Activated T-cell treated with anti-CD3 and anti-CD28 coated beads, Interleukin-2, amount 50 U/mL, for 72 hours (primary cell): ENCODE measurements around the gene NRG2. TPM values are rescaled to one million over a fixed set of nuclear protein-coding genes. Genes with fewer than 3 reads are reported as not detected.

Experiments used
- ATAC-seq, 2 donors: fragments of 150-1000 bp; cut with Tn5 transposase; replicated peaks in 1 of 2; 2 replicates each; pipeline ENCODE4 v1.10.0; 2021; ENCODE audit warnings: moderate library complexity in 2 of 2, mild to moderate bottlenecking in 1 of 2
- DNase-seq, 2 donors: peaks; one replicate each; pipeline ENCODE4 v3.0.0; 2021 to 2022; ENCODE audit warnings: mixed read lengths in 1 of 2
- H3K27ac Mint-ChIP-seq: one replicate; pipeline ENCODE4 v1.8.0; 2022; ENCODE audit warnings: mild to moderate bottlenecking, moderate library complexity, mixed read lengths
- H3K27me3 Mint-ChIP-seq: one replicate; pipeline ENCODE4 v1.8.0; 2022; ENCODE audit warnings: low read depth, mixed read lengths
- H3K36me3 Mint-ChIP-seq, 2 donors: one replicate each; pipeline ENCODE4 v1.8.0; 2022; ENCODE audit warnings: mixed read lengths in 2 of 2, mild to moderate bottlenecking in 1 of 2; ENCODE audit not compliant: insufficient read depth in 2 of 2
- H3K4me1 Mint-ChIP-seq: one replicate; pipeline ENCODE4 v1.8.0; 2022; ENCODE audit warnings: low read depth, mixed read lengths
- H3K4me3 Mint-ChIP-seq, 2 donors: one replicate each; pipeline ENCODE4 v1.8.0; 2022; ENCODE audit warnings: mild to moderate bottlenecking in 2 of 2, mixed read lengths in 2 of 2, moderate library complexity in 2 of 2
- H3K9me3 Mint-ChIP-seq, 2 donors: one replicate each; pipeline ENCODE4 v1.8.0; 2022; ENCODE audit warnings: mixed read lengths in 2 of 2
- total RNA-seq, 2 donors: library from RNA; stranded (reverse); gene quantifications; one replicate each; pipeline ENCODE4 v1.2.3, GENCODE V29; 2022

The NRG2 gene
- total RNA-seq, 2 donors from 2014 or later: 0.07 to 0.23 TPM

DNA sequence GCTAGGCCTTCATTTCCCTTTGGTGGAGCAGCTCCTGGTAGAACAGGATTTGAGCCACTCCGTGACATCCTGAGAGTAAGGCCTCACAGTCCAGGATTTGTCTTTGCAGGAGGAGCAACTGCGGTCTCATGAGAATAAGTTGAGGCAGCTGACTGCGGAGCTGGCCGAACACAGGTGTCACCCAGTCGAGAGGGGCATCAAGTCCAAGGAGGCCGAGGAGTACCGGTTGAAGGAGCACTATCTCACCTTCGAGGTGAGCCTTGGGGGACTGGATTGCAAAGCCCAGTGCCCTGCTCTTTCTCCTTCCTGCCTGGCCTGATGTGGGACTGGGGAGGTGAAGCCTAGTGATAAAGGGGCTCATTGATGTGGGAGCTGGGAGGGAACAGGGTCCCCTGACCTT, 203.2 kb downstream of the NRG2 start:
- Mint-ChIP-seq H3K4me3 (no peak overlapping the region), H3K36me3 (no peaks in the 10 kb centered on the region), H3K9me3 (no peaks in the 10 kb centered on the region), H3K4me1 (peaks cover 4% of the 10 kb centered on the region), H3K27ac (no peak overlapping the region), H3K27me3 (peaks cover 29% of the 10 kb centered on the region)
- no peak for DNase-seq
- no peak for ATAC-seq

DNA sequence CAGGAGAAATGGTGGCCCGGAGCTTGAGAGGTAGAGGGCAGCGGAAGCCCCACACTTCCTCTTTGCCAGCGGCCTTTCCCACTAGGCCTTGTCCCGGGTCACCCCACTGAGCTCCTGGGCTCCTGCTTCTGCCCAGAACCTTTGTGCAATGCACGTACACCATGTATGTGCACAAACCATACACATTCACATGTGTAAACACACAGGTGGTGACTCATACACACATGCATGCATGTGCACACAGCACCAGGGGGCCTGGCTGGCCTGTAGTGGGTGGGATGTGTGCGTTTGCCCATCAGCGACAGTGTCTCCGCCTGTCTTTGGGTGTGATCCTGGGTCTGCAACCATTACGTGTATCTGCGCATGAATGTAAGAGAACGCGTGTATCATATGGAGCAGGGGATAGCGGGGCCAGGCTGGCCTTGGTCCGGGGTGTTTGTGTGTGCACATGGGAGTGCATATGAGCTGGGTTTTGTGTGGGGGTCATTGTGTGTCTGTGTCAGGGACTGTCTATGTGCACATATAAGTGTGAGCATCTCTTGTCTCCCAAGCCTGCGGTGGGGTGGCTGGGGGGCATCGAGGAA, 203.8 kb downstream of the NRG2 start:
- DNase-seq (no peak), ATAC-seq (no peak)
- Mint-ChIP-seq H3K36me3 (no peaks in the 10 kb centered on the region), H3K9me3 (no peaks in the 10 kb centered on the region), H3K4me1 (peaks cover under 1% of the 10 kb centered on the region), H3K27ac (no peak overlapping the region), H3K27me3 (peaks cover 27% of the 10 kb centered on the region), H3K4me3 (no peak overlapping the region)

DNA sequence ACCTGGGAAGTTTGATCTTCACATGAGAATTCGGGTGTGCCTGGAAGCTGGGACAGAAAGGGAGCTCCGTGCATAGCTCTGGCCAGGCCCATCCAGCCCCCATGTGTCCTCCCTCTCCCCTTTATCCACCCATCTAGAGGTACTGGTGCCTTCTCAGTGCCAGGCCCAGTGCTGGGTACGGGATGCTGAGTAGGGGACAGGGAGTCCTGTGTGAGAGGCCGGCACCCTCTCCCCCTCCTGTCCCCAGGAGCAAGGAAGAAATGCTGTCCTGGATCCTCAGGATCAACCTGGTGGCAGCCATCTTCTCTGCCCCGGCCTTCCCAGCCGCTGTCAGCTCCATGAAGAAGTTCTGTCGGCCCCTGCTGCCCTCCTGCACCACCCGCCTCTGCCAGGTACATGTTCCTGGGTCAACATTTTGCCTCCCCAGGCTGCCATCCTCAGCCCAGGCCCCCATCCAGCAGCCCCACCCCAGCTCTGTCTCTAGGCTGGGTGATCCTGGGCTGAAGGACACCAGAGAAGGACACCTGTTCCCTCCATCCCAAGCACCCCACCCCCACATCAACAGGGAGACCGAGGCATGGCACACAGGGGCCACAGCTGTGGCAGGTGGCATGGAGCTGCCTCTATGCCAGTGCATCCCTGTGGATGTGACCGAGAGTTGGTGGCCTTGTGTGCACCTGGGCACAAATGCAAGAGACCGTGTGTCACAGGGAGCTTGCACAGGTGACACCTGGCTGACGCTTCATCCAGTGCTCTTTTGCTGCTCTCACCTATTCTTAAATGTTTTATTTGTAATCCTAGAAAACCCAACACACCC, 204.5 kb downstream of the NRG2 start:
- no peak for DNase-seq
- no peak overlapping the region for H3K4me3 Mint-ChIP-seq
- no peak overlapping the region for H3K27ac Mint-ChIP-seq
- no peaks in the 10 kb centered on the region for H3K4me1 Mint-ChIP-seq
- H3K36me3 Mint-ChIP-seq: no peaks in the 10 kb centered on the region
- H3K27me3 Mint-ChIP-seq: peaks cover 25% of the 10 kb centered on the region
- ATAC-seq: no peak
- no peaks in the 10 kb centered on the region for H3K9me3 Mint-ChIP-seq

DNA sequence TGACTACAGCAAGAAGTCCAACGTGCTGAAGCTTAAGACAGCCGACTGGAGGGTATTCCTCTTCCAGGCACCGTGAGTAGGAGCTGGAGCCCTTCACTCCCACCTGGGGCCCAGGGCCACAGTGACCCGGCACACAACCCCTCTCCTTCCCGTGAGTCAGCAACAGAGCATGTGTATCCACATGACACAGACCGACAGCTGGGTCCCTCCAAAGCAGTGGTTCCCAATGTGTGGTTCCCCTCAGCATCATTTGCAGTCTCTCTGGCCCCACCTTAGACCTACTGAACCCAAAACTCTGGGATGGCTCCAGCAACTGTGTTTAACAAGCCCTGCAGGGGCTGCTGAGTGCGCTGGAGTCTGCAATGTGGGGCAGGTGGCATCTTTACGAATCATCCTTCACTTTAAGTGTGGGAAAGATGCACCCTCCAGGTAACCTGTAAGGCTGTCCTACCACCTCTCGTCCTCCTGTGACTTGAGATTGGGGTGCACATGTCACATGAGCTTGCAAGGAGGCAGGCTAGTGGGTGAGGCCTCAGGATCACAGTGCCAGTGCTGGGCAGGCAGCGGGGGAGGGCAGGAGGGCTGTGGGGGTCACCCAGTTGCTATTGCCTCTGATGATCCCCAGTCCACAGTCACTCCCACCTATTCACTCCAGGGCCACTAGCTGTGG, 205.3 kb downstream of the NRG2 start:
- Mint-ChIP-seq H3K9me3 (no peaks in the 10 kb centered on the region), H3K4me1 (no peaks in the 10 kb centered on the region), H3K27ac (no peak overlapping the region), H3K4me3 (no peak overlapping the region), H3K36me3 (no peaks in the 10 kb centered on the region), H3K27me3 (peaks cover 23% of the 10 kb centered on the region)
- no peak for ATAC-seq
- DNase-seq: no peak

DNA sequence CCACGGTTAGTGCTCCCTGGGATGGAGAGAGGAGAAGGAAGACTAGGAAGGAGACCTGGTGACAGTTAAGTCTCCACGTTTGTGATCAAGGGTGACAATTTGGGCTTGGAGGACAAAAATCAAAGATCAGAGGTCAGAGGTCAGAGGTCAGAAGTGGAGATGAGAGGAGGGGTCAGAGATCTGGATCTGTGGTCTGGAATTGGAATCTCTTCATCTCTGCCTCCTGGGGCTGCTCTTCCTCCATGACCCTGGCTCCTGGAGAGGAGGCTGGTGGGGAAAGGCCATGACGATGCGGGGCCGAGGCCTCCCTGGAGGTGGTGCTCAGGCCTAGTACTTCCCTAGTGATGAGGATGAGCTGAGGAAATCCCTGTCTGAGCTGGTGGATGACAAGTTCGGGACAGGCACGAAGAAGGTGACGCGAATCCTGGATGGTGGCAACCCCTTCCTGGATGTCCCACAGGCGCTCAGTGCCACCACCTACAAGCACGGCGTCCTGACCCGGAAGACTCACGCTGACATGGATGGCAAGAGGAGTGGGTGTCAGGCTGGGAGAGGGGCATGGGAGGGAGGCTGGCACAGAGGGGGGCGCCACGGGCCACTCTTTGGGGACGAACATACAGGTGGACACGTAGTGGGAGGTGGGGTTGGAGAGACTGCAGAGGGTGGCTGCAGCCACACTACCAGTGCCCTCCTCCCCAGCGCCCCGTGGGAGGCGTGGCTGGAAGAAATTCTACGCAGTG, 206.5 kb downstream of the NRG2 start:
- Mint-ChIP-seq H3K9me3 (no peaks in the 10 kb centered on the region), H3K36me3 (no peaks in the 10 kb centered on the region), H3K27me3 (peaks cover 30% of the 10 kb centered on the region), H3K4me3 (no peak overlapping the region), H3K4me1 (no peaks in the 10 kb centered on the region), H3K27ac (no peak overlapping the region)
- no peak for DNase-seq
- ATAC-seq: no peak

DNA sequence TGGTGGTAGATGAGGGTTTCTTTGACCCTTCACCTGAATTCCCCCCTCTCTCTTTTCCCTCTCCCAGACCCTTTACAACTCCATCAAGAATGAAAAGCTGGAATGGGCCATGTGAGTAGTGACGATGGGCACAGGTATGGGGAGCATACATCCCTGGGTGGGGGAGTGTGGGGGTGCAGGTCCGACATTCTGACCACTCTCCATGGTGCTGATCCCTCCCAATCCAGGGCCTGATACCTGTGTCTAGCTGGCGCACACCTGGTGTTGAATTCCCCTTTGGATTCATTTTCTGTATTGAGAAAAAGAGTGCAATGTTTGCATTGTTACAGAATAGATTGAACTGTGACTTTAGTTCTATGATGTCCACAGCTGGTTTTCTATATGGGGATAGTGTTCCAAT, 207.4 kb downstream of the NRG2 start:
- DNase-seq (no peak), ATAC-seq (no peak)
- H3K27ac Mint-ChIP-seq: no peak overlapping the region
- H3K9me3 Mint-ChIP-seq: no peaks in the 10 kb centered on the region
- H3K4me1 Mint-ChIP-seq: no peaks in the 10 kb centered on the region
- no peaks in the 10 kb centered on the region for H3K36me3 Mint-ChIP-seq
- peaks cover 40% of the 10 kb centered on the region for H3K27me3 Mint-ChIP-seq
- H3K4me3 Mint-ChIP-seq: no peak overlapping the region

DNA sequence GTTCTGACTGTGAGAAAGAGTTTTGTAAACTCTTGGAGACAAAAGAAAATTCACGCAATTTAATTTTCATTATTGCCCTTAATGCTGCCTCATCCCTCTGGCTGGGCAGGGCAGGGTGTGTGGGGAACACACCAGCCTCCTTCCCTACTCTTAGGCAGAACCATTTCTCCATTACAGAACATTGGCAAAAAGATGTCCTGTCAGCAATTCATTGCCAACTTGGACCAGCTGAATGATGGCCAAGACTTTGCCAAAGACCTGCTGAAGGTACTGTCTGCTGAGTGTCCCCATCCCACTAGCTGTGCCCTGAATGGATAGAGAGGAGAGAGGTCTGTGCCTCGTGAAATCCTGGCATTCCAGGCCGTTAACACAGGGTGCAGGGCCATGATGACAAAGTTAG, 209.6 kb downstream of the NRG2 start:
- Mint-ChIP-seq H3K27me3 (peaks cover 41% of the 10 kb centered on the region), H3K36me3 (no peaks in the 10 kb centered on the region), H3K9me3 (no peaks in the 10 kb centered on the region), H3K4me3 (no peak overlapping the region), H3K4me1 (no peaks in the 10 kb centered on the region), H3K27ac (no peak overlapping the region)
- ATAC-seq (no peak), DNase-seq (no peak)

DNA sequence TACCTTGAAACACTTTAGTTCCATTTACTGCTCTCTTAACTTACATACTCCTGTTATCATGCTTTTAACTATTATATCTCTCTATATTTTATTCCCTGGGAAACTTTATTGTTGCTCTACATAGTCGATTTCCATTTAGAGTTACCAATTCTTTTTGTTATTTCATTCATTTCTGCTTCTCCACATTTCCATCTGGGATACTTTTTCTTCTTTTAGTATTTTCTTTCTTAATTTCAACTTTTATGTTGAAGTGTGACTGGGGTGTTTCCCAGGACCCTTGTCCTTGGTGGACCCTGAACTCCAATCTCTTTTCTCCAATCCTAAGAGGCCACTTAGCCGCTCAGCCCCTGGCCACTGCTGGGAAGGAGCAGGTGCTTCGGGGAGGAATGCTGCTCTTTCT, 211.5 kb downstream of the NRG2 start:
- Mint-ChIP-seq H3K27me3 (peaks cover 41% of the 10 kb centered on the region), H3K9me3 (no peaks in the 10 kb centered on the region), H3K36me3 (no peaks in the 10 kb centered on the region), H3K4me3 (no peak overlapping the region), H3K27ac (peak overlapping the region; percentile 27), H3K4me1 (no peaks in the 10 kb centered on the region)
- DNase-seq (no peak), ATAC-seq (no peak)

DNA sequence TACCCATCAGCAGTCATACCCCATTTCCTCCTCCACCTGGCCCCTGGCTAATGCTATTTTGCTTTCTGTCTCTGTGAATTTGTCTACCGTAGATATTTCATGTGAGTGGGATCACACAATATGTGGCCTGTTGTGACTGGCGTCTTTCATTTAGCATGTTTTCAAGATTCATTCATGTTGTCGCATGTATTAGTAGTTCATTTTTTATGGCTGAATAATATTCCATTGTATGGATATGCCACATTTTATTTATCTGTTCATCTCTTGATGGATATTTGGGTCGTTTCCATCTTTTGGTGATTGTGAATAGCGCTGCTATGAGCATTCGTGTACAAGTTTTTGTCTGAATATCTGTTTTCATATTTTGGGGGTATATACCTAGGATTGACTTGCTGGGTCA, 213.6 kb downstream of the NRG2 start:
- DNase-seq (no peak), ATAC-seq (no peak)
- Mint-ChIP-seq H3K36me3 (no peaks in the 10 kb centered on the region), H3K27me3 (peaks cover 27% of the 10 kb centered on the region), H3K4me1 (no peaks in the 10 kb centered on the region), H3K9me3 (no peaks in the 10 kb centered on the region), H3K4me3 (no peak overlapping the region), H3K27ac (no peak overlapping the region)

DNA sequence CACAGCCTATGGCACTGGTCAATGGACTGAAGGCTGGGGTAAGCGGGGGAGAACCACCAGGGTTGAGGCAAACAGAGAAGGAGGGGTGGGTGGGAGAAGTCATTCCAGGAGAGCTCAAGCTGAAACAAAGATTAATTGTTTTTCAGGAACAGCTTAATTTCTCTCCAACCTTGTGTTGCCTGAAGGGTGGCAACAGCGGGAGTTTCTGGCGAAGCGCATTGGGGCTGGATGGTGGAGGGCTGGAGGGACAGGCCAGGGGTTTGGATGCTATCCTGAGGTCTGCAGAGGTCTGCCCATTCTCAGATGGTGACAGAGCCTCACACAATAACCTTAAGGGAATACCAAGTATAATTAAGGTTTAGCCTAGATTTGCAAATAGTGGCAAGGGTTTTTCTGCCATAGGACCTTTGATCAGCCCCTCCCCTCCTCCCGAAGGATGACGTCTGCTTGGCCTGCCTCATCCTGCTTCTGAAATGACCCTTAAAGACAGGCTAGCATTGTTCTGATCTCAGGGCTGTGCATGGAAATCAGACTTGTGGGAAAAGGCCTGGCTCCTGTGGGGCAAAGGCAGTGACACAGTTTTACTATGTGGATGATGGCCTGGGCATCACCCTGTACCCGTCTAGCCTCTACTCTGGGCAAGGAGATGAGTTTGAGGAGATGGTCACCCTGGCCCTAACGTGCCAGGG, 214.7 kb downstream of the NRG2 start:
- H3K4me3 Mint-ChIP-seq: no peak overlapping the region
- H3K27ac Mint-ChIP-seq: no peak overlapping the region
- no peaks in the 10 kb centered on the region for H3K9me3 Mint-ChIP-seq
- no peaks in the 10 kb centered on the region for H3K36me3 Mint-ChIP-seq
- no peaks in the 10 kb centered on the region for H3K4me1 Mint-ChIP-seq
- peaks cover 26% of the 10 kb centered on the region for H3K27me3 Mint-ChIP-seq
- ATAC-seq (no peak), DNase-seq (no peak)

DNA sequence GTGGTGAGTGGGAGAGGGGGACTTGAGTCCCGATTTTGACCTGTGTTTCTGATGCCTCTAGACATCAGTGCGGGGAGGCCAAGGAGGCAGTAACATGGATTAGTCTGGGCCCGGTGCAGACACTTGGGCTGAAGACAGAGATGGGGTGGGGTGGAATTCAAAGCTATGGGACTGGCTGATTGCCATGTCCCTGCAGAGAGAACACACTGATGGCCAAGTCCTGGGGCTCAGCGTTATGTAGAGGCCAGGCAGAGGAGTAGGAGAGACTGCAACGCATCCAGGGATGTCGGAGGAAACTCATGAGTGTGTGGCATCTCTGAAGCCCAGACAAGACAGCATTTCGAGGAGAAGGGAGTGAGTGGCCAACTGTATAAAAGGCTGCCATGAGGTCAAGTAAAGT, 217.4 kb downstream of the NRG2 start:
- ATAC-seq (no peak), DNase-seq (no peak)
- no peaks in the 10 kb centered on the region for H3K9me3 Mint-ChIP-seq
- no peak overlapping the region for H3K4me3 Mint-ChIP-seq
- peaks cover 2% of the 10 kb centered on the region for H3K27me3 Mint-ChIP-seq
- no peak overlapping the region for H3K27ac Mint-ChIP-seq
- H3K4me1 Mint-ChIP-seq: no peaks in the 10 kb centered on the region
- H3K36me3 Mint-ChIP-seq: no peaks in the 10 kb centered on the region

DNA sequence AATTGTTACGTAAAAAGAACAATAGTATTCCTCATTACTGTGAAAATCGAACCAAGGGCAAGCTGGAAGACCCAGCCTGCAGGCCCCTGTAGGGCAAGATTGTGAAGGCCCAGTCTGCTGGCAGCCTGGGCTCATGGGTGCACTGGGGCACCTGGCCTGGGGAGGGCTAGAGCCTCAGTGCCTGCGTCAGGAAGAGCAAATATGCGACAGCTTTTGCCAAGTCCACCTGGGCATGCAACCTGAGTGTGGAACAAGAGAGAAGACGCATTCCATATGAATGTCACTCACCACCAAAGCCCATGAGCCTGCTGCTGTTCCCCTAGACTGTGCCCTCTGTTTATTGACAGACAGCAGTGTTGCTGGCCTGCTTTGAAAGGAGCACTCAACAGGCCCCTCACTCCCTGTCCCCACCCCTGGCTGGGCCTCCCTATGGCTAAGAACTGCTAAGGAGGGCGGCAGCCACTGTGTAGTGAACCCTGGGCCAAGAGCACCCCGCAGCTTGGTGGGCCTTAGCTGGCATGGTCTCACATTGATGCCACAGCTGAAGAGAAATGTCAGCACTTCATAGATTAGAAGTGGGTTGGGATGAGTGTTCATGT, 219.2 kb downstream of the NRG2 start:
- peaks cover 0 to 1% of the 10 kb centered on the region in 2 donors for H3K36me3 Mint-ChIP-seq
- no peak overlapping the region for H3K4me3 Mint-ChIP-seq
- no peaks in the 10 kb centered on the region for H3K4me1 Mint-ChIP-seq
- no peak for DNase-seq
- peaks cover under 1 to 7% of the 10 kb centered on the region in 2 donors for H3K9me3 Mint-ChIP-seq
- ATAC-seq: no peak
- H3K27ac Mint-ChIP-seq: no peak overlapping the region
- peaks cover 6% of the 10 kb centered on the region for H3K27me3 Mint-ChIP-seq
